K562 (cell line): Measurements from ENCODE around the gene IFNA6. TPM values are rescaled to one million over a fixed set of nuclear protein-coding genes. Genes with fewer than 3 reads are reported as not detected.

Experiments used
- ATAC-seq: fragments of 200-7000 bp; cut with Tn5 transposase; 3 replicates; pipeline ENCODE4 v1.9.1; 2020; ENCODE audit warnings: moderate library complexity
- BruUV-seq: library from RNA; stranded (reverse); fragments of 400-500 nt; replicated peaks from 2 replicates; lab custom pipeline; 2021; lab: Mats Ljungman, UMichigan
- CTCF ChIA-PET: fragments of 300-600 bp; formaldehyde crosslinking; extraction: SDS; loops from one replicate; lab custom pipeline; 2021; ENCODE audit warnings: low intra/inter-chr PET ratio; lab: Yijun Ruan, JAX
- POLR2A ChIA-PET: fragments of 300-600, 350-650 bp; sonication (Branson Sonifier 250); formaldehyde crosslinking; extraction: SDS; loops from one replicate; lab custom pipeline; 2021; ENCODE audit warnings: antibody characterized with exemption, inconsistent platforms; lab: Yijun Ruan, JAX
- DNase-seq, 4 experiments: peaks; one replicate each; pipeline versions ENCODE4 v3.0.0 to v3.0.0-alpha.2; 2011 to 2018; ENCODE audit warnings: low spot score in 3 of 4, mixed read lengths in 3 of 4; ENCODE audit errors: extremely low read depth in 1 of 4
- FAIRE-seq: peaks from 2 replicates; lab custom pipeline; 2011; peaks lifted over from hg19 to GRCh38; lab: Jason Lieb, UNC
- H2AFZ ChIP-seq: 2 replicates; pipeline ENCODE4 v1.6.0; 2011; ENCODE audit warnings: low read depth, low read length, control low read depth, inconsistent platforms
- H3K27ac ChIP-seq: fragments of 200-600 bp; 3 replicates; pipeline ENCODE4 v1.8.0; 2011; ENCODE audit warnings: low read depth, mild to moderate bottlenecking, control low read depth, inconsistent platforms, low read length, moderate library complexity, mixed read lengths; ENCODE audit errors: extremely low read depth
- H3K27me3 ChIP-seq, 2 experiments: fragments of 300-600 bp in 1 of 2; 2 replicates in 1 of 2; 3 replicates in 1 of 2; pipeline versions ENCODE4 v1.6.0 to v1.8.0; 2011; ENCODE audit warnings: inconsistent platforms in 2 of 2, low read length in 2 of 2, mild to moderate bottlenecking in 1 of 2, mixed read lengths in 1 of 2, moderate library complexity in 1 of 2; ENCODE audit not compliant: control insufficient read depth in 2 of 2, insufficient read depth in 2 of 2
- H3K36me3 ChIP-seq: fragments of 300-600 bp; 3 replicates; pipeline ENCODE4 v1.8.0; 2011; ENCODE audit warnings: mild to moderate bottlenecking, low read length, inconsistent platforms; ENCODE audit not compliant: control insufficient read depth, insufficient read depth
- H3K4me1 ChIP-seq, 2 experiments: fragments of 200-600 bp in 1 of 2; replicated peaks in 1 of 2; 2 replicates in 1 of 2; 3 replicates in 1 of 2; pipeline versions ENCODE4 v1.5.1 to v1.8.0; 2011; ENCODE audit warnings: inconsistent platforms in 2 of 2, low read length in 2 of 2, mild to moderate bottlenecking in 1 of 2, mixed read lengths in 1 of 2, moderate library complexity in 1 of 2; ENCODE audit not compliant: control insufficient read depth in 2 of 2, insufficient read depth in 2 of 2
- H3K4me2 ChIP-seq: 2 replicates; pipeline ENCODE4 v1.6.1; 2011; ENCODE audit warnings: low read length, control low read depth, inconsistent platforms, mixed read lengths; ENCODE audit not compliant: insufficient read depth
- H3K4me3 ChIP-seq: fragments of 200-600 bp; sonication (generic), shearing (Covaris generic); 2 replicates; pipeline ENCODE4 v1.5.1; 2016; ENCODE audit warnings: control low read depth, inconsistent platforms
- H3K79me2 ChIP-seq: fragments of 200-600 bp; 3 replicates; pipeline ENCODE4 v1.8.0; 2011; ENCODE audit warnings: low read length, inconsistent platforms; ENCODE audit not compliant: control insufficient read depth, insufficient read depth
- H3K9ac ChIP-seq, 2 experiments: 2 replicates each; pipeline versions ENCODE4 v1.6.0 to v1.6.1; 2011; ENCODE audit warnings: low read depth in 2 of 2, low read length in 2 of 2, control low read depth in 1 of 2, inconsistent platforms in 1 of 2, mild to moderate bottlenecking in 1 of 2, mixed read lengths in 1 of 2; ENCODE audit not compliant: insufficient read depth in 1 of 2
- H3K9me1 ChIP-seq: one replicate; pipeline ENCODE4 v1.6.0; 2011; ENCODE audit warnings: inconsistent platforms, mild to moderate bottlenecking, low read length, moderate library complexity; ENCODE audit not compliant: control insufficient read depth, insufficient read depth
- H3K9me3 ChIP-seq: replicated peaks from 2 replicates; pipeline ENCODE4 v1.5.1; 2011; ENCODE audit warnings: low read depth, low read length, inconsistent platforms; ENCODE audit not compliant: control insufficient read depth, insufficient read depth
- H4K20me1 ChIP-seq: replicated peaks from 2 replicates; pipeline ENCODE4 v1.6.1; 2011; ENCODE audit warnings: low read length, inconsistent platforms, mixed read lengths; ENCODE audit not compliant: control insufficient read depth, insufficient read depth
- ARID2 ChIP-seq: fragments of 450-650 bp; IDR thresholded peaks from 2 replicates; pipeline ENCODE4 v1.6.1; 2017; ENCODE audit warnings: antibody characterized with exemption, mild to moderate bottlenecking
- BCL6 ChIP-seq: fragments of 250-450 bp; sonication (Bioruptor Pico); IDR thresholded peaks from 2 replicates; pipeline ENCODE4 v1.4.0; 2020
- BRF2 ChIP-seq: IDR thresholded peaks from 3 replicates; pipeline ENCODE4 v1.6.1; 2011; ENCODE audit warnings: borderline replicate concordance, mild to moderate bottlenecking; ENCODE audit not compliant: insufficient read length, insufficient read depth
- E2F3 ChIP-seq: fragments of 250-450 bp; sonication (Bioruptor Pico); IDR thresholded peaks from 2 replicates; pipeline ENCODE4 v1.4.0; 2020; ENCODE audit warnings: mild to moderate bottlenecking
- EGR1 ChIP-seq: fragments of 450-650 bp; conservative IDR thresholded peaks from 2 replicates; pipeline ENCODE4 v1.6.1; 2017; ENCODE audit warnings: mild to moderate bottlenecking
- ERF ChIP-seq: fragments of 450-650 bp; formaldehyde crosslinking; IDR thresholded peaks from 2 replicates; pipeline ENCODE4 v1.4.0; 2020; ENCODE audit warnings: mild to moderate bottlenecking, mixed read lengths
- ETV5 ChIP-seq: sonication (generic); formaldehyde crosslinking; IDR thresholded peaks from 2 replicates; pipeline ENCODE4 v1.4.0; 2020; ENCODE audit warnings: low read depth, mild to moderate bottlenecking, missing genetic modification reagents
- HMGXB4 ChIP-seq: sonication (generic); formaldehyde crosslinking; IDR thresholded peaks from 2 replicates; pipeline ENCODE4 v1.8.1; 2023; ENCODE audit warnings: mild to moderate bottlenecking, missing genetic modification reagents
- IFI16 ChIP-seq: fragments of 250-450 bp; sonication (Bioruptor Pico); IDR thresholded peaks from 2 replicates; pipeline ENCODE4 v2.1.2; 2022; ENCODE audit warnings: mild to moderate bottlenecking, inconsistent platforms
- MNT ChIP-seq, 2 experiments: fragments of 450-650 bp; conservative IDR thresholded peaks; 2 replicates each; pipeline ENCODE4 v1.6.1; 2017; ENCODE audit warnings: mild to moderate bottlenecking in 2 of 2, moderate library complexity in 2 of 2
- TAF15 ChIP-seq: fragments of 200-400 bp; formaldehyde crosslinking; IDR thresholded peaks from 2 replicates; pipeline ENCODE4 v1.6.1; 2017; ENCODE audit warnings: mild to moderate bottlenecking, low read depth, low read length, moderate library complexity
- WHSC1 ChIP-seq: IDR thresholded peaks from one replicate; pipeline ENCODE4 v1.6.1; 2012; ENCODE audit warnings: low read length, control low read depth, inconsistent platforms
- ZBTB17 ChIP-seq: fragments of 450-650 bp; formaldehyde crosslinking; IDR thresholded peaks from 2 replicates; pipeline ENCODE4 v1.4.0; 2020; ENCODE audit warnings: mild to moderate bottlenecking
- ZNF263 ChIP-seq: sonication (generic); formaldehyde crosslinking; IDR thresholded peaks from 2 replicates; pipeline ENCODE4 v1.8.0; 2022; ENCODE audit warnings: mild to moderate bottlenecking, missing genetic modification reagents, borderline replicate concordance
- WGBS: fragments of 100-300 bp; shearing (Covaris generic); methylation state at CpG from one replicate; pipeline ENCODE4 v1.1.6; 2016; ENCODE audit warnings: low coverage, mixed read lengths; ENCODE audit not compliant: insufficient coverage; ENCODE audit errors: missing lambda C conversion rate; 5-methylcytosine and 5-hydroxymethylcytosine counted together
- in situ Hi-C: fragments of 300-500 bp; cut with MboI; formaldehyde crosslinking; loops from 4 replicates; pipeline ENCODE4 v1.15.0; 2018; ENCODE audit warnings: inconsistent platforms, mixed read lengths
- intact Hi-C: fragments of 100-400 bp; cut with micrococcal nuclease; formaldehyde crosslinking; loops from 2 replicates; pipeline ENCODE4 v1.14.2; 2022
- polyA plus RNA-seq, 8 experiments: library from polyadenylated mRNA; depleted of rRNA in 4 of 8; stranded (reverse) in 5 of 8; unstranded in 3 of 8; fragments of >200 nt; fragmentation: Nextera tagmentation in 2 of 8; fragmentation: Illumina TruSeq in 1 of 8; extraction: Ambion mirVana in 2 of 8; extraction: Trizol in 1 of 8; gene quantifications; 2 replicates each; pipeline versions ENCODE4 v1.2.1 to v1.2.3, GENCODE V29; 2011 to 2014; ENCODE audit warnings: inconsistent platforms in 1 of 8, missing spikeins in 1 of 8
- total RNA-seq, 7 experiments: library from RNA; depleted of rRNA in 6 of 7; stranded (reverse); fragments of >200 nt in 6 of 7; fragmentation: Illumina TruSeq in 2 of 7; extraction: Trizol in 2 of 7; gene quantifications; 2 replicates each; pipeline versions ENCODE4 v1.2.1 to v1.2.3, GENCODE V29; 2011 to 2021; ENCODE audit warnings: low replicate concordance in 1 of 7
- TF ChIP-seq, protein P1 (sequence below): fragments of 450-650 bp; formaldehyde crosslinking; IDR thresholded peaks from 2 replicates; pipeline ENCODE4 v1.4.0; 2022; ENCODE audit warnings: missing genetic modification characterization

Gene IFNA6
- total and polyA plus RNA-seq, 9 of the 15 experiments (the other 6 are each of a cell fraction or from before 2014, with no cell fraction given): not detected

GRCh38 chr9:21326526-21327139, 24.1 kb downstream of the IFNA6 start (continued):
- TF ChIP-seq HMGXB4 (CRISPR knock-in tag) (no peak), WHSC1 (no peak), BRF2 (no peak), TAF15 (no peak), IFI16 (CRISPR knock-in tag) (no peak), ARID2 (no peak)

DNA sequence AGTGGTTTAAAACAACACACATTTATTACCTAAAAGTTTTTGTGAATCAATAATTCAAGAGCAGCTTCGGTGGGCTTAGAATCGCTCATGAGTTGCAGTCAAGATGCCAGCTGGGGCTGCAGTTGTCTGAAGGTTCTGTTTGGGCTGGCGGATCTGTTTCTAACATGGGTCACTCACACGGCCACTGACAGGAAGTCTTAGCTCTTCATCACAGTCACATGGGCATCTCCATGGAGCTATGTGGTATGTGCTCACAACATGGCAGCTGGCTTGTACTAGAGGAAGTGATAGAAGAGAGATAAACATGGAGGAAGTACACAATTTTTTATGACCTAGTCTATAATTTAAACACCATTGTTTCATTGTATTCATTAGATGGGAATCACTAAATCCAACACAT, 26.6 kb downstream of the IFNA6 start:
- ATAC-seq (no peak), FAIRE-seq (no peak), DNase-seq (no peak)
- TF ChIP-seq EGR1: no peak
- TF ChIP-seq ZNF263: no peak
- no peak for TF ChIP-seq BCL6 (CRISPR knock-in tag)
- TF ChIP-seq ZBTB17 (CRISPR knock-in tag): no peak
- TF ChIP-seq, protein P1, sequence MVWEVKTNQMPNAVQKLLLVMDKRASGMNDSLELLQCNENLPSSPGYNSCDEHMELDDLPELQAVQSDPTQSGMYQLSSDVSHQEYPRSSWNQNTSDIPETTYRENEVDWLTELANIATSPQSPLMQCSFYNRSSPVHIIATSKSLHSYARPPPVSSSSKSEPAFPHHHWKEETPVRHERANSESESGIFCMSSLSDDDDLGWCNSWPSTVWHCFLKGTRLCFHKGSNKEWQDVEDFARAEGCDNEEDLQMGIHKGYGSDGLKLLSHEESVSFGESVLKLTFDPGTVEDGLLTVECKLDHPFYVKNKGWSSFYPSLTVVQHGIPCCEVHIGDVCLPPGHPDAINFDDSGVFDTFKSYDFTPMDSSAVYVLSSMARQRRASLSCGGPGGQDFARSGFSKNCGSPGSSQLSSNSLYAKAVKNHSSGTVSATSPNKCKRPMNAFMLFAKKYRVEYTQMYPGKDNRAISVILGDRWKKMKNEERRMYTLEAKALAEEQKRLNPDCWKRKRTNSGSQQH (CRISPR knock-in tag): no peak
- TF ChIP-seq MNT (conservative IDR thresholded peaks at IDR 0.05): no peak
- TF ChIP-seq ETV5 (CRISPR knock-in tag): no peak
- no peak for TF ChIP-seq ERF (CRISPR knock-in tag)
- TF ChIP-seq E2F3 (CRISPR knock-in tag): no peak
- Histone ChIP-seq H3K4me2 (no peak overlapping the region), H3K9me3 (no peaks in the 10 kb centered on the region), H3K9me1 (no peaks in the 10 kb centered on the region), H3K36me3 (no peaks in the 10 kb centered on the region), H3K4me1 (no peaks in the 10 kb centered on the region), H3K27me3 (no peaks in the 10 kb centered on the region), H3K9ac (no peak overlapping the region), H2AFZ (no peak overlapping the region), H3K27ac (no peak overlapping the region), H3K79me2 (no peaks in the 10 kb centered on the region), H4K20me1 (no peaks in the 10 kb centered on the region), H3K4me3 (no peak overlapping the region)
- no CpG with 5 or more reads among the region's 4 CpGs for WGBS
- intact Hi-C loops: no loop called here
- ChIA-PET CTCF (no interaction called here), POLR2A (no interaction called here)
- no TSS peak for BruUV-seq
- in situ Hi-C loops: no loop called here
